Measurements from ENCODE around the gene MEGF11.
"Not testable (repeated sequence)": the region's sequence is repeated elsewhere in the genome, so short reads cannot be mapped to it uniquely, and the experiment has no call there.

Gene MEGF11

DNA sequence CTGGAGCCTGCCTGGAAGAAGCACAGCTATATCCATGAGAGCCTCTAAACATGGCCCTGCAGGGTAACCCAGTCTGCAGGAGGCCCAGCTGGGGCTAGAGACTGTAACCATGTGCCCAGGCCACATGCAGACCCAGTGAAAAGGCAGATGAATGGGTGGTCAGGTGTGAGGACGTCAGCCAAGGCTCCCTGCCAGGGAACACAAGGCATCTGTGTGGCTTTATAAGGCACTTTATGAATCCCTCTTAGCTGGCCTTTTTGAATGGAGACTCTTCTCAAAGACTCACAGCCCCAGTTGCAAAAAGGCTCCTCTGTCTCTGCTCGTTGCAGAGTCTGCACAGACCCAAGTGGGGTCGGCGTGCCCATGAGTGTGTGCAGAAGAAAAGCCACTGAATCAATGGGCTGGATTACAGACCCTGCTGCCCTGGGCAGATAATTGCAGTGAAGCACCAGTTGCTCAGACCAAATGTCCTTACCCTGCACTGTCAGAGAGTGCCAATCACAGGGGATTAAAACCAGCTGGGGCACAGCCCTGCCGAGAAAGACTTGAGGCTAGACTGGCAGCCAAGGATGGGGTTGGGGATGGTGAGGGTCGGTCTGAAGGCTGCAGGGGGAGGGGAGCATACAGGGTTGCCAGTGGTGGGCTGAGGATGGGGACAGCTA, 230.1 kb downstream of the MEGF11 start:
- DNase-seq, result no peak

- DNase-seq, result no peak
Observed at GRCh38 chr15:66022163-66022525, 231.4 kb downstream of the MEGF11 start.

DNA sequence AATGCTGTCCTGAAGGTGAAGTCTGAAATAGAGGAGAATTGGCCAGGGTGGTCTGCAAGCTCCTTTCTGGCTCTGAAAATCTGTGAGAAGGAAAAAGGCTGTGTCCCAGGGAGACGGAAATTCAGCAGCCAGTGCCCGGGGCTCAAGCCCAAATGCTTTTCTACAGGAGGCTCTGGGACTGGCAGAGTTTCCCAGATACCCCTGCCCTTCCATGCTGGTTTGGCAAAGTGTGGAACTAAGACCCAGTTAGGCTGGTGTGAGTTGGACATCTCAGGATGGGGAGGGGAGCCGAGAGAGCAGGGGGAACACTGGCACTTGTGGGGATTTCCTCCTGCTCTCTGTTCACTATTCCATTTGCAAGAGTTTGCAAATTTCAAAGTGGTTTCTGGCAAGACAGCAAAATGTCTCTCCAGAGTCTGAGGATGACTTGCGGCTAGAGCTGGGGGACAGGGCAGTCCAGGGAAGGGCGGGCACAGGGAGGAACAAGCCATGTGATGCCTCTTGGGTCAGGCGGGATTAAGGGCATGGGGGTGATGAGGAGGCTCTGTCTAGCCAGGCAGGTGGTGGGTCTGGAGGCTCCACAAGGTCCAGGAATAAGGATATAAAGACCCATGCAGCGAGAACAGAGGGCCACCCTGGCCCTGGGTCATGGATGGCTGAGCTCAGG, 231.9 kb downstream of the MEGF11 start:
- DNase-seq, result no peak

- no peak for DNase-seq
Observed at GRCh38 chr15:66019826-66020398, 233.6 kb downstream of the MEGF11 start.

GRCh38 chr15:66019368-66019767, 234.2 kb downstream of the MEGF11 start:
- DNase-seq, result no peak

- DNase-seq, result no peak
Observed at GRCh38 chr15:66018488-66018797, 235.1 kb downstream of the MEGF11 start.

DNA sequence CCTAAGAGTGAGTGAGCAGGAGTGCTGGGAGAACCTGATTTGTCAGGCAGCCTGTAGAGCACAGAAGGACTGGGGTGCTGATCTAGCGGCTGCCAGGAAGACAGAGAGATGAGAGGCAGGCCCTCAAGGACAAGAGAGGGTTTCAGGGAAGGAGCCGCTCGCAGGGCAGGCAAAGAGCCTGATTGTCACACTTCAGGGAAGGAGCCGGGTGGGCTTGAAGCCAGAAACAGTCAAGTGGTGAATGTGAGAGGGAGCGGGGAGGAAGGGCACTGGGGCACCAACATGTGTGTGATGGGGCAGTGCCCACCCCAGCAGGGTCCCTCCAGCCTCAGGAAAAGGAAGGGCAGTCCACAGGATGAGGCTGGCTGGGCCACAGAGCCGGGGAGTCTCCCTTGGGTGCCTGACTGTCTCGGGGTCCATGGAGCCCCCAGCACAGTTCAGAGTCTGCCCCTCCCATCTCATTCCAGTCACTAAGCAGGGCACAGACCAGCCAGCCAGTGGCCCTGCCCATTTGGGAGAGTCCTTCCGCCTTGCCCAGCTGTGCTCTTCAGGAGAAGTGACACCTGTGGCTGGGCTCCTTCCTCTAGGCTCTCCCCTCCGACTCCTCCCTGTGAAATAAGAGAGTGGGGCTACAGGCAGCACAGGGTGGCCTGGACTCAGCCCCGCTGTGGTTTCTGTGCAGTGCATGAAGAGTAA, 235.6 kb downstream of the MEGF11 start:
- DNase-seq, result no peak

GRCh38 chr15:66017000-66017399, 236.6 kb downstream of the MEGF11 start:
- no peak for DNase-seq

DNA sequence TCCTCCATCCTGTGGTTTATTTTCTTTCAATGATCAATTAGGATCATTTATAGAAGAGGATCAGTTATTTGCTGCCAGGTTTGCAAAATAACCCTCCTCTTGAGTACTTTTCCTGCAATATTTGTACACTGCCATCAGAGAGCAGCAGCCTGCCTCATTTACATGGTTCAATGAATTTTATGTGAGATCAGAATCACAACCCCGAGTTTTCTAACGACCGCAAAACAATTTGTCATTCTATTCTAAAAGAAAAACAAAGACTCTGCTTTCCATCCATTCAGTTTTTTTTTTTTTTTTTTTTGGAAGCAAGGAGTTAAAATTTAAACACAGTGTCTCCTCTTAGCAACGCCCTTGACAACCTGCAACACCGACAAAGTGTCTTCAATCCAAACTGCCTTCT, 237.4 kb downstream of the MEGF11 start:
- DNase-seq, result no peak

DNA sequence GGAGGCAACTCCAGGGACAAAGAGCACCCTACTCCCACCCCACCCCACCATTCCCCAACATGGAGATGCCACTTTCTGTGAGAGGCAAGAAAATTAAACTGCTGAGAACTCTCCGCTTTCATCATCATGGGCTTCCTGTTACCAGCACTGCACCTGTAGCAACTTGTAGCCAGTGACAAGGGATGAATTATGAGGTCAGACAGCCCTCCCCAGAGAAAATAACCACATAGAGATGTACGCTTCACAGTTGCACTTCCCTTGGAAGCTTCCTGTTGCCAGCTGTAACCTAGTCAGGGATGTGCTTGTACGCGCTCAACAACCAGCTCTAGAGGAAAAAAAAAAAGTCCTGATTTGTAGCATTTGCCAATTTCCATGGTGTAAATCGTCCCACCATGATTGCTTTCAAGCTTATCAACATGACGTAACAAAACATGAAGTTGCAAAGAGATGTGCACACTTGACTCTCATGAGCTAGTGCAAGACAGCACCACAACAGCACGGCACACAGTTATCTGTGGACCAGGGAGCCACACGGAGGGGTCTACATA, 238.8 kb downstream of the MEGF11 start:
- DNase-seq, result no peak

DNA sequence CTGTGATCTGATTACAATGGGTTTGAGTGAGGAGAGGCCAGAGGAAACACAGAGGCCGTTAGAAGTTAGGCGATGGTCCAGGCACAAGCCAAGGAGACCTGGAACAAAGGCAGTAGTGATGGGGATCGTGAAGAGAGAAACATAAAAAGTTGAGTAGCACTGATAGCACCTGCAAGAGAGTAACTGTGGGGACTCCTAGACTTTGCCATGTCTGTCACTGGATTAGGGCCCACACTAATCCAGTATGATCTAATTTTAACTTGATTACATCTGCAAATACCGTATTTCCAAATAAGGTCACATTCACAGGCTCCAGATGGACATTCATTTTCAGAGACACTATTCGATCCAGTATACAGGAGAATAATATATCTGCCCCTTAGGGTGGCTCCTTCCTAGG, 239.5 kb downstream of the MEGF11 start:
- DNase-seq, result no peak

DNA sequence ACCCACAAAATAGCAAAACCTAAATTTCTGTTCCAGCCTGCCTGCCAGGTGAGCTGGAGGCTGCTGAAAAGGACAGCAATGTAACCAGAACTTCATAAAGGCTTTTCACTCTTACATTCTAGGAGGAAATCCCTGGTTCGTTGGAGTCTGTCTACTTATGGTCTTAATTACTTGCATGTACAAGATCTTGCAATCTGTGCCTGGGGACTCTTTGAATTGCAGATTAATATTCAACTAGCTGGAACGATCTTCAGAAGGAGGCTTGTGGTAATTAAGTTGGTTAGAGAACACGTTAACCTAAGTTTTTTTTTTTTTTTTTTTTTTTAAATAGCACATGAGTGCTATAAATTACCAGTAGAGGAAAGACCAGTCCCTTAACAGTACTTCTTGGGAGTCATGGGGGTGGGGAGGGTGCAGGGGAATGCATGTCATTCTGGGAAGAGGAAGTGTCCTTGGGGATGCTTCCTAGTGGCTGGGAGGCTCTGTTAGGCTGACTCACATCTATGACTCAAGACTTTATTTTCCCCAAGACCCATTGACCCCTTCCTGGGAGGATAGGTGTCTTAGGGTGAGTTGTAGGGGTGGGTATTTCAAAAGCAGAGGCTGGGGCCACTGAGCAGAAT, 244.5 kb downstream of the MEGF11 start:
- no peak for DNase-seq

DNA sequence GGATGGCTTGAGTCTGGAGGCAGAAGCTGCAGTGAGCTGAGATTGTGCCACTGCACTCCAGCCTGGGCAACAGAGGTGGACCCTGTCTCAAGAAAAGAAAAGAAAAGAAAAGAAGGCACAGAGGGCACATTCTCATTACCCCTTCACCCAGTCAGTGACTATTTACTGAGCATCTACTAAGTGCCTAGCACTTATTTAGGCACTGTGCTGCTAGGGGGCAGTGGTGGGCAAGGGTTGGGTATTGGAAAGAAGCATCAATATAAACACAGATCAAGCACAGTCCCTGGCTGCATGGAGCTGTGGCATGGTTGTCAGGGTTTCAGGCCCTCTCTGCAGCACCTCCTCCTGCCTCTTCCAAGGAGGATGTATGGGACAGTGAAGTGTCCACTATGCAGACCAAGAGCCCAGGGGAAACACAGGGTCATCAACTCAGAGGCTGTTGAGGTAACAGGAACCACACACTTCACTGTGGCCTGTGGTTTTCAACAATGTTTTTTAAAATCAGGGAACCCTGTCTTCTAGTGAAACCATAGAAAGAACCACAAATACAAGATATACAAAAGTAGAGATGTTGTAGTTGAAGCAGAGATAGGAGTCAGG, 245.8 kb downstream of the MEGF11 start:
- DNase-seq, result no peak

- DNase-seq, result no peak
Observed at GRCh38 chr15:66006986-66007385, 246.6 kb downstream of the MEGF11 start.

GRCh38 chr15:66004618-66005262, 248.8 kb downstream of the MEGF11 start:
- DNase-seq, result no peak

GRCh38 chr15:66003129-66003528, 250.4 kb downstream of the MEGF11 start:
- DNase-seq, result not testable (repeated sequence)

DNA sequence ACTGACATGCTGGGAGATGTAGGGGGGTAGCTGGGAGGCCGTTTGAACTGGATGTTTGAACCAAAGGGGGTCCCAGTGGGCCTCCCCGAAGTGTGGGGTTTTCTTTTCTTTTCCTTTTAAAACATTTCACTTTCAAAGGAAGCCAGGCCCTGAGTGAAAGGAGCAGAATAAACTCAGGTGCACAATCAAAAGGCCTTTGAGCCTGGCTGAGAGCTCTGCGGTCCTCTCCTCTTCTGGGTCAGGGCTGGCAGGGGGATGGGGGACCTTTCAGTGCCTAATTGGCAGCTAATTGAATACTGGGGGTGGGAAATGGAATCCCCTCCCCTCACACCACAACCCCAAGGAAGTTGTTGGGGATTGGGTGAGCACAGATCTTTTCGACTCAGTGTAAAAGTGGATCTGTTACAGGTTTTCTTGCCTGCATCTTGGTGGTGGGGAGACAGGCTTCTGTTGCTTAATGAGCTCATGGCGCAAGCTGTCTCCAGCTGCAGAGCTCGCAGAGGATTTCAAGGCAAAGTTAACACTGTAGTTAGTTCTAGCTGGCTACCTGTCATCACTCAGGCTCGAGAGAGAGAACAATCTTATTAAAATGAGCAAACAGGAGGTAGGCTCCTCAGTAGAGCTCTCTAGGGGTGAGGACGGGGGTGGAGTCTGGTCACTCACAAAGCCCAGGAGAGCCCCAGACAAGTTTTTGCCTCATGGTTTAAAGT, 251.7 kb downstream of the MEGF11 start:
- no peak for DNase-seq

DNA sequence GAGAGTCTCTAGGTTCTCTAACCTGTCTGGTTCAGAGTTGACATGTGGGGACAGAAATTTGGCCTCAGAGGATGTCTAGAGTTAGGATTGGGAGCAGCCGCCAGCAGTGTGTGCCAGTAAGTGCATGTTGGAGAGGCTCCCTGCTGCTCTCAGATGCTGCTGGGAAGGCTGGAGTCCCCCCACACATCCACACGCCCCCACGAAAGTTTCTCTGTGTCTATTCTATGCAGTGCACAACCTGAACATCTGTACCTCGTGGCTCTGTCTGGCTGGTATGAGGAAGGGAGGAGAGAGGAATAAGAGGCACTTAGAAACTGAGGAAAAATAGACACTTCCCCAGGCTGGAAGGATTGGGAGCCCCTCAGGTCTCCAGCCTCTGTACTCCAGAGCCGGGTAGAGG, 252.5 kb downstream of the MEGF11 start:
- DNase-seq, result no peak

DNA sequence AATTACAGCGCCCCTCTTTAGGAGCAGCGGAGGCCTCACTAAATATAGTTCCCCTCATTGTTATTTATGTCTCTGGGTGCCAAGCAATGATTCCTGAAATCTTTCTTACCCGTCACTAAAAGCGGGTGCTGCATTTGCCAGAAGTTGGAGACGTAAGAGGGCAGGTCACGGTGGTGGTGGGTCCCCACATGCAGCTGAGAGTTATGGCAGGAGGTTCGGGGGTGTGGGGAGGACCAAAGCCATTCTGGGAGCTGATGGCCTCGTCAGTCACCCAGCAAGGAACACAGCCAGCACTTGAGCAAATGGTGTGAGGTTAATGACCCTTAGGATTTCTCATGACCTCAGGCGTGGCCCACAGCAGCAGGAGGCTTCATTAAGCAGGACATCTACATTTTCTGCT, 255.1 kb downstream of the MEGF11 start:
- DNase-seq, result no peak

GRCh38 chr15:65996901-65997300, 256.6 kb downstream of the MEGF11 start:
- no peak for DNase-seq

DNA sequence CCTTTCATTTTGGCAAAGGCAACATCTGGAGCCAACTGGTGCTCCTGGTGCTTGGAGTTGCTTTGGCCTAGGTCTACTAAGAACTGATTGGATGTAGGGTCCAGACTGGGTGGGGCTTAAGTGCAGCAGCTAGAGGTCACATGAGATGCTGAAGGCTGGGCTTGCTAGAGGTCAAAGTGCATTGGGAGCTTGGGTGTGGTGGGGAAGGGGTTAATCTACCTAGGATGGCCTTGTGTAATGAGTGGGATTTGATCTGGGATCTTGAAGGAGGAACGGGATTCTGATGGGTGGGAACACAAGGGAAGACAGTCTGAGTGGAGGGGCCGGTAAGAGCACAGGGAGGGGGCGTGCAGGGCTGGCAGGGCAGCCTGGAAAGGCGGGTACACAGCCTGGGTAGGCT, 258.7 kb downstream of the MEGF11 start:
- no peak for DNase-seq

DNA sequence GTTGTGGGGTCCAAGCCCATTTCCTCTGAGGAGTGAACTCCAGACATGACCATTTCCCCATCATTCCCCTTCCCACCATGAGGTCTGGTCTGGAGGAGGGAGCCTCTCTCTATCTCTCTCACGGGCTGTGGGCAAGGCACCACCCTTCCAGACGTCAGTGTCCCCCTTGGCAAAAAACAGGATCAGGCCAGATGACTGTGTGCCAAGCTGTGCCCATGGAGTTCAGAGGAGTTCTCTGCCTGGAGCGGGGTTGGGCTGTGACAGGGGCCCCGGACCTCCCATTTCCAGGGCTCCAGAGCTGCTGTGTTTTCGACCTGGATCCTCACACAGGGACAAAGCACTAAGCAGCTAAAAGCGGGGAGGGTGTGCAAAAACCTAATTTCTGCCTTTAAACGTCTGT, 259.8 kb downstream of the MEGF11 start:
- no peak for DNase-seq

All from DMS153 (cell line).